ENCODE measurements around the gene TRIM8. TPM values are rescaled to one million over a fixed set of nuclear protein-coding genes. Genes with fewer than 3 reads are reported as not detected.
"Not testable (repeated sequence)": the region's sequence is repeated elsewhere in the genome, so short reads cannot be mapped to it uniquely, and the experiment has no call there.

TRIM8 gene
- total and polyA plus RNA-seq, 9 of the 15 experiments (the other 6 are each of a cell fraction or from before 2014, with no cell fraction given), result 1.7 to 26.0 (median 9.1) TPM

GRCh38 chr10:102691285-102692066 is 47.2 kb downstream of the TRIM8 start:
- BruUV-seq (replicated peaks), result no TSS peak
- Histone ChIP-seq H3K36me3 (ENCODE audit: control insufficient read depth, insufficient read depth, low read length) (no peaks in the 10 kb centered on the region; the same call in 2 of the 3 replicates), H3K4me2 (ENCODE audit: insufficient read depth, low read length) (no peak overlapping the region), H3K4me3 (no peak overlapping the region), H3K79me2 (ENCODE audit: control insufficient read depth, insufficient read depth, low read length) (no peaks in the 10 kb centered on the region), H3K9me3 (replicated peaks; ENCODE audit: control insufficient read depth, insufficient read depth, low read depth, low read length) (no peaks in the 10 kb centered on the region), H3K9ac (ENCODE audit: insufficient read depth in 1 of 2, low read depth in 2 of 2, low read length in 2 of 2) (no peak overlapping the region), H3K27me3 (ENCODE audit: control insufficient read depth in 2 of 2, insufficient read depth in 2 of 2, low read length in 2 of 2) (no peaks in the 10 kb centered on the region), H3K9me1 (ENCODE audit: control insufficient read depth, insufficient read depth, low read length) (no peaks in the 10 kb centered on the region), H3K4me1 (replicated peaks in 1 of 2; ENCODE audit: control insufficient read depth in 2 of 2, insufficient read depth in 2 of 2, low read length in 2 of 2) (no peaks in the 10 kb centered on the region), H3K27ac (ENCODE audit: extremely low read depth, low read depth, low read length) (no peak overlapping the region), H4K20me1 (replicated peaks; ENCODE audit: control insufficient read depth, insufficient read depth, low read length) (no peaks in the 10 kb centered on the region), H2AFZ (ENCODE audit: low read depth, low read length) (no peak overlapping the region)
- no peak for FAIRE-seq
- no peak for ATAC-seq
- ChIA-PET POLR2A (no interaction called here), CTCF (ENCODE audit: low intra/inter-chr PET ratio) (no interaction called here)
- intact Hi-C loops (cut with micrococcal nuclease) (no loop called here), in situ Hi-C loops (cut with MboI) (no loop called here)
- no peak for DNase-seq (ENCODE audit: extremely low read depth in 1 of 4, low spot score in 3 of 4)
- no peak for TF ChIP-seq ZNF584 (CRISPR knock-in tag; IDR thresholded peaks at IDR 0.05; ENCODE audit: low read depth)
- no peak for TF ChIP-seq EGR1 (conservative IDR thresholded peaks at IDR 0.05)
- TF ChIP-seq FOXP4 (CRISPR knock-in tag; IDR thresholded peaks at IDR 0.05; ENCODE audit: borderline replicate concordance), result no peak
- TF ChIP-seq SMARCB1 (IDR thresholded peaks at IDR 0.05; ENCODE audit: insufficient read length, low read depth), result no peak
- no peak for TF ChIP-seq ZNF324 (CRISPR knock-in tag; IDR thresholded peaks at IDR 0.05)
- no peak for TF ChIP-seq TCF3 (CRISPR knock-in tag; IDR thresholded peaks at IDR 0.05)
- no peak for TF ChIP-seq LEF1 (IDR thresholded peaks at IDR 0.05)
- no peak for TF ChIP-seq ZBTB8A (IDR thresholded peaks at IDR 0.05; ENCODE audit: partially characterized antibody)
- no peak for TF ChIP-seq GTF2A2 (tag; IDR thresholded peaks at IDR 0.05)
- no peak for TF ChIP-seq GATAD2A (IDR thresholded peaks at IDR 0.05)
- 58% methylated on average over 7 of the region's 8 CpGs for WGBS (ENCODE audit: insufficient coverage, low coverage, missing lambda C conversion rate)

GRCh38 chr10:102695401-102695800 is 51.1 kb downstream of the TRIM8 start:
- H3K27ac ChIP-seq (ENCODE audit: extremely low read depth, low read depth, low read length); ATAC-seq; H2AFZ ChIP-seq (ENCODE audit: low read depth, low read length); POLR2A ChIA-PET; H3K9ac ChIP-seq (ENCODE audit: insufficient read depth in 1 of 2, low read depth in 2 of 2, low read length in 2 of 2); FAIRE-seq; H4K20me1 ChIP-seq (replicated peaks; ENCODE audit: control insufficient read depth, insufficient read depth, low read length); BruUV-seq (replicated peaks); H3K9me1 ChIP-seq (ENCODE audit: control insufficient read depth, insufficient read depth, low read length); DNase-seq (ENCODE audit: extremely low read depth in 1 of 4, low spot score in 3 of 4); H3K27me3 ChIP-seq (ENCODE audit: control insufficient read depth in 2 of 2, insufficient read depth in 2 of 2, low read length in 2 of 2); H3K4me1 ChIP-seq (replicated peaks in 1 of 2; ENCODE audit: control insufficient read depth in 2 of 2, insufficient read depth in 2 of 2, low read length in 2 of 2); H3K9me3 ChIP-seq (replicated peaks; ENCODE audit: control insufficient read depth, insufficient read depth, low read depth, low read length); H3K36me3 ChIP-seq (ENCODE audit: control insufficient read depth, insufficient read depth, low read length); H3K79me2 ChIP-seq (ENCODE audit: control insufficient read depth, insufficient read depth, low read length); H3K4me3 ChIP-seq; intact Hi-C loops (cut with micrococcal nuclease); in situ Hi-C loops (cut with MboI); CTCF ChIA-PET (ENCODE audit: low intra/inter-chr PET ratio); H3K4me2 ChIP-seq (ENCODE audit: insufficient read depth, low read length): not testable (repeated sequence)
- WGBS (ENCODE audit: insufficient coverage, low coverage, missing lambda C conversion rate), result 90% methylated on average over 10 of the region's 10 CpGs
